ENCODE results near the gene TSPAN3.

Gene TSPAN3

DNA sequence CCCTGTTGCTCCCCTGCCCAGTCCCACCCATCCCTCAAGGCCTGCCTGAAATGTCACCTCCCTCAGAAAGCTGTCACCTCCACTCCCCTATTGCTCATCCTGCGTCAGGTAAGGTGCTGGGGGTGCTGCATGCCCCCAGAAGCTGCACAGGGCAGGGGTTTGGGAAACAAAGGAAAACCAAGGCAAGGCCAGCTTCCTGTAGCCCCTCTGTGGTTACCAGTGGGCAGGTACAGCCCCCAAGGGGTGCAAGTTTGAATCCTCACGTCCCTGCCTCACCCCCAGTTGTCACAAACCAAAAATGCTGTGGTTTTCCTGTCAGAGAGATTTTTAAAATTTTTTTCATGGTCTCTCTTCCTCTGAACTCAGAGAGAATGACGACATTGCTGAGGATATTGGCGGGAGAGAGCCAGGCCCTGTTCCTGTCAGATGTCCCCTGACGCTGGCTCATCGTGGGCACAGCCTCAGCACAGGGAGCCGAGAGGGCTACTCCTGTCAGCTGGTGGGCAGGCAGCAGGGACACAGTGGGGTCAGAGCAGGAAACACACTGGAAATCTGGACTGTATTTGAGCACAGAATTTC is 49.0 kb downstream of the TSPAN3 start:
- DNase-seq = peak in 2 of 5 experiments; percentile 83 to 86

- DNase-seq = no peak
Observed at GRCh38 chr15:77021088-77021481, 49.8 kb downstream of the TSPAN3 start.

DNA sequence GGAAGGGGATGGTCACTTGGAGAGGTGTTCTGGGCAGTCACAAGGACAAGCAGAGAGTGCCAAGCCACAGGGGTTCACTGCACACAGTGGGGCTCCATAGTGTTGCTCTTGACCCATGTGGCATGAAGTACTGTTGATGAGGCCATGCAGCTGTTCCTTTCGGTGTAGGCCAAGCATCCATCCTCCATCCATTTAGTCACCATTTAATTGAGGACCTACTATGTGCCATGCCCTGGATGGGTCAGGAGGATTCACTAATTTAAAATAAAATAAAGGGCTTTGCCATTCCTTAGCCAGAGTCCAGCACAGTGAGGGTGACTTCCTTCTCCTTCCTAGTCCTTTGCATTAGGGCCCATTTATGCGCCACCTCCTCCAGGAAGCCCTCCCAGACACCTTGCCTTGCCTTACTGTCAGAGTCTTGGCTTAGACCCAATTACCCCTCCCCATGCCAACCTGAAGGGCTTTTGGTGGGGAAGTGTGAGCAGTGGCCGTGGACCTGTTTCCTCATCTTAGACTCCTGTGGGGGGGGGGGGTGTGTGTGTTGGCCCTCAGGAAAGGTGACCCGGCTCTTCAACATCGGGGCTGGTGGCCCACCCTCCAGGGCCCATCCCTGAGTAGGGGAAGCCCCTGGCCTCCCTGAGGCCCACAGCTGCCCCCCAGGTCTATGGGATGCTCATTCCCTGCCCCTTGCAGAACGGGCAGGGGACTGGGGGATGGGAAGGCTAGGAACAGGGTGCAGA is 50.4 kb downstream of the TSPAN3 start:
- no peak for DNase-seq

- no peak for DNase-seq
Observed at GRCh38 chr15:77019521-77020331, 51.2 kb downstream of the TSPAN3 start.

DNA sequence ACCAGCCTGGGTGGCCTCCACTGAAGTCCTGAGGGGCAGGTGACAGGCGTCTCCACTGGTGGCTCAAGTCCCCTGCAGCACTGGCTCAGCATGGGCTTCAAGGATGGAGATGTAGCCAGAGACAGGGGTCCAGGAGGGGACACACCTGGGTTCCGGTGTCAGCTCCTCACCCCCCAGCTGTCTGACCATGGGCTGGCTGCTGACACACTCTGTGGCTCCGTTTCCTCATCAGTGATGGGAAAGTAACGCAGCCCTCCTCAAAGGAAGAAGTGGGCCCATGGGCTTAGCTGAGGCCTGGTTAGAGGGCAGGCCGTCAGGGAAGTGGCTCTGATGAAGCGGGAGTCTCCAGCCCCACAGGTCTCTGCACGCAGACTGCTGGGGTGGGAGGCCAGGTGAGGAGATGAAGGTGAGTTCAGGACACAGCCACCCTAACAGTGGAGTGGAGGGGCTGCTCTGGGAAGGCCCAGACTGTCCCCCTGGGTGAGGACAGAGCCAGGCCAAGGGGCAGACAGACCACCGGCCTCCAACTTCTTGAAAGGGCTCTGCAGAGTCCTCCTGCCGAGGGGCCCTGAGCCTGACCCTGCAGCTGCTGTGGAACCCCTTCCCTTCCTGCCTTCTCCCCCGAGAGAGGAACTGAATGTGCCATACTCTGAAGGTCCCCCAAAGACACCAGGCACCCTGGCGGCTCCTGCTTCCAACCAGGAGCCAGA is 52.0 kb downstream of the TSPAN3 start:
- DNase-seq = no peak

- DNase-seq = no peak
Observed at GRCh38 chr15:77017761-77018720, 52.9 kb downstream of the TSPAN3 start.

- no peak for DNase-seq
Observed at GRCh38 chr15:77017091-77017660, 53.7 kb downstream of the TSPAN3 start.

- DNase-seq = no peak
Observed at GRCh38 chr15:77016321-77016695, 54.6 kb downstream of the TSPAN3 start.

GRCh38 chr15:77015646-77016320 is 55.1 kb downstream of the TSPAN3 start:
- DNase-seq = no peak

DNA sequence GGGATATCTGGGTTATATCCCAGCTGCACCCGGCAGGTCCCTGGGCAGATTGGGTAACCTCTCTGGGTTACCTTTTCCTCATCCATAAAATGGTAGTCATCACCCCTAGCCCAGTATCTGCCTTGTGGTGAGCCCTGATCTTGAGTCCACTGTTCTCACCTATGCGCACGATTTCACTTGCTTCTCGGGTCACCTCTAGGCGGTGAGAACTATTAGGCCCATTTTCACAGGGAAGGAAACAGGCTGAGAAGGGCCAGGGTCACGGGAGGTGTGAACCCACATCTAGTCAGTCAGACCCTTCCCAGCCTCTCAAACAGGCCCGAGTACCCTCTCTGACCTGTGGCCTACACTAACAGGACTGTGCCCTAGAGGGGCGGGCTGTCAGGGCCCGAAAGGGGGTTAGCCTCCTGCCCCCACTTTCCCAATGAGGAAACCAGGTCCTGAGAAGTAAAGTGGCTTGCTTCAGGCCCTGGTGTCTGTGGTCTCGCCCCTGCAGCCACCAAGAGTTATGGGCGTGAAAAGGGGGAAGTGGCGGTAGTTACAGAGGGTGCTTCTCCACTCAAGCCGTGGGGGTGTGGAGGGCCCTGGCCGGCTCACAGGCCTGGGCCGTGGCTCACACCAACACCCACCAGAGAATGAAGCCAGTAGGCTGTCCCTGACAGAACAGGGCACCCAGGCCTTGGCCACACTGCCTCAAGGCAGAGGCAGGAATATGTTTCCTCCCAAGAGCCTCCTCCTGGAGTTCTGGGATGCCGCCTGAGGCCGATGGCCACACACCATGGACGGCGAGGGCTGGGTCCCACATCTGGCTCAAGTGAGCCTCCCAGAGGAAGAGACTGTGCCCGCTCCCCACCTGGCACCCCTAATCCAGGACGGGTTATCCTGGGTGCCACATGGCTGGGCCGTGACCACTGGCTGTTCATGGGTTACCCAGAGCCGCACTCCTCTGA is 56.5 kb downstream of the TSPAN3 start:
- peak in 2 of 5 experiments; percentile 44 to 50 for DNase-seq

- DNase-seq = peak; percentile 35 to 94 (median 77)
Observed at GRCh38 chr15:77013776-77014131, 57.2 kb downstream of the TSPAN3 start.

- peak in 2 of 5 experiments; percentile 76 to 87 for DNase-seq
Observed at GRCh38 chr15:77012868-77013267, 58.0 kb downstream of the TSPAN3 start.

GRCh38 chr15:77012117-77012712 is 58.7 kb downstream of the TSPAN3 start:
- no peak for DNase-seq

DNA sequence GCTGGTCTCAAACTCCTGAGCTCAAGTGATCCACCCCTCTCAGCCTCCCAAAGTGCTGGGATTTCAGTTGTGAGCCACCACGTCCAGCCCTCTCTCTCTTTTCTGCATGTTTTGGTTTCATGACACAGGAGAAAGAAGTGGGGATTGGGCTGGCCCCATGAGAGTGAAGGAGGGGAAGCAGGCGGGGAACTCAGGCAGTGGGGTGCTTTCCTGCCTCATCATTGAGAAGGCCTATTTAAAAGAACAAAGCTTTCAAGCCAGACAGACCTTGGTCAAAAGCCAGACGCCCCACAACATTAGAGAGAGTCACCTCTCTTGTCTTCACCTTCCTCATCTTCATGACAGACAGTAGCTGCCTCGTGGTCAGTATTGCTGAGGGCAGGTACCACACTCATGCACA is 60.1 kb downstream of the TSPAN3 start:
- DNase-seq = peak in 1 of 5 experiments; percentile 58

GRCh38 chr15:77010312-77010686 is 60.6 kb downstream of the TSPAN3 start:
- DNase-seq = no peak

- DNase-seq = no peak
Observed at GRCh38 chr15:77009646-77010311, 61.1 kb downstream of the TSPAN3 start.

DNA sequence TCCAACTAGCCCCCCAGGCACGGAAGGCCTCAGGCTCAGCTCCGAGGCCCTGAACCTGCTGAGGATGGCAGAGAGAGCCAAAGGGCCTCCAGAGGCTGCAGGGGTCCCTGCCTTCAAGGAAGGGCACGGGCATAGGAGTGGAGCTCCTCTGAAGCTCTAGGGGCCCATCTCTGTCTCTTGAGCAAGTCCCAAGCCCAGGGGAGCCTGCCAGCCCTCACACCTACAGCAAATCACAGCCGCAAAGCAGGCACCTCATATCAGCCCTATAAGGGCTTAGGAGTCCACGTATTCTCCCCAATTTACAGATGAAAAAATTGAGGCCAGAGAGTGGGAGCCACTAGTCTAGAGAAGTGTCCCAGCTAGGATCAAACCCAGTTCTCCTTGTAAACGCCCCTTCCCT is 61.7 kb downstream of the TSPAN3 start:
- DNase-seq = no peak

DNA sequence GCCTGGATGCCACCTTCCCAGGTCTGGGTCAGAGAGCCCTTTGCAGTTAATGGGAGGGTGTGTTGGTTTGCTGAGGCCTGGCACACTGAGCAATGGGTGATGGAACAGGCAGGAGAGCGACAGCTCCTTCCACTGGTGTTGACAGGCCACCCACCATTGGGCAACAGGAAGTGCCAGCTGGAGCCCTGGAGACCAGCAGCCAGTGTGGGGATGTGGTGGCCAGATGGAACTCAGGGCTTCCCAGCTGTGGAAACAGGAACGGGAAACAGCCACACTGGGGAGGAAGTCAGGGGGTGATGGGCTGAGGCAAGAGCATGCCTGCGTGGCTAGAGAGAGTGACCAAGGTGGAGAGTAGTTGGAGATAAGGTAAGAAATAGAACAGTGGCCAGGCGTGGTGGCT is 66.7 kb downstream of the TSPAN3 start:
- no peak for DNase-seq
